Body of pancreas (tissue), 4 donors: ENCODE measurements around the gene ULK3.

ENCODE experiments used
- POLR2A ChIP-seq, 3 donors: fragments of 450-650 bp; IDR thresholded peaks; one replicate each; pipeline ENCODE4 v1.6.1; 2016; ENCODE audit warnings: antibody characterized with exemption in 3 of 3, mild to moderate bottlenecking in 2 of 3
- TF ChIP-seq, protein P1 (sequence below), 7 experiments: fragments of 450-650 bp in 4 of 7; fragments of 200-600 bp in 3 of 7; sonication (generic) in 3 of 7; IDR thresholded peaks; one replicate each; pipeline ENCODE4 v1.5.1; 2016 to 2019; ENCODE audit warnings: antibody characterized with exemption in 7 of 7

GRCh38 chr15:74869372-74869725 is 26.4 kb upstream of the ULK3 start:
- TF ChIP-seq, protein P1, sequence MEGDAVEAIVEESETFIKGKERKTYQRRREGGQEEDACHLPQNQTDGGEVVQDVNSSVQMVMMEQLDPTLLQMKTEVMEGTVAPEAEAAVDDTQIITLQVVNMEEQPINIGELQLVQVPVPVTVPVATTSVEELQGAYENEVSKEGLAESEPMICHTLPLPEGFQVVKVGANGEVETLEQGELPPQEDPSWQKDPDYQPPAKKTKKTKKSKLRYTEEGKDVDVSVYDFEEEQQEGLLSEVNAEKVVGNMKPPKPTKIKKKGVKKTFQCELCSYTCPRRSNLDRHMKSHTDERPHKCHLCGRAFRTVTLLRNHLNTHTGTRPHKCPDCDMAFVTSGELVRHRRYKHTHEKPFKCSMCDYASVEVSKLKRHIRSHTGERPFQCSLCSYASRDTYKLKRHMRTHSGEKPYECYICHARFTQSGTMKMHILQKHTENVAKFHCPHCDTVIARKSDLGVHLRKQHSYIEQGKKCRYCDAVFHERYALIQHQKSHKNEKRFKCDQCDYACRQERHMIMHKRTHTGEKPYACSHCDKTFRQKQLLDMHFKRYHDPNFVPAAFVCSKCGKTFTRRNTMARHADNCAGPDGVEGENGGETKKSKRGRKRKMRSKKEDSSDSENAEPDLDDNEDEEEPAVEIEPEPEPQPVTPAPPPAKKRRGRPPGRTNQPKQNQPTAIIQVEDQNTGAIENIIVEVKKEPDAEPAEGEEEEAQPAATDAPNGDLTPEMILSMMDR (IDR thresholded peaks at IDR 0.05): no peak
- no peak for TF ChIP-seq POLR2A (IDR thresholded peaks at IDR 0.05)
